Panc1 (cell line): ENCODE measurements around the gene NGF.

ENCODE experiments used
- TCF7L2 ChIP-seq: IDR thresholded peaks from 2 replicates; pipeline ENCODE4 v1.6.1; 2011; ENCODE audit warnings: mild to moderate bottlenecking, low read depth, low read length, inconsistent platforms
- TF ChIP-seq, protein P1 (sequence below): fragments of 450-650 bp; IDR thresholded peaks from 2 replicates; pipeline ENCODE4 v1.5.1; 2017; ENCODE audit warnings: mild to moderate bottlenecking

GRCh38 chr1:115295904-115296696, 41.9 kb downstream of the NGF start:
- TF ChIP-seq, protein P1, sequence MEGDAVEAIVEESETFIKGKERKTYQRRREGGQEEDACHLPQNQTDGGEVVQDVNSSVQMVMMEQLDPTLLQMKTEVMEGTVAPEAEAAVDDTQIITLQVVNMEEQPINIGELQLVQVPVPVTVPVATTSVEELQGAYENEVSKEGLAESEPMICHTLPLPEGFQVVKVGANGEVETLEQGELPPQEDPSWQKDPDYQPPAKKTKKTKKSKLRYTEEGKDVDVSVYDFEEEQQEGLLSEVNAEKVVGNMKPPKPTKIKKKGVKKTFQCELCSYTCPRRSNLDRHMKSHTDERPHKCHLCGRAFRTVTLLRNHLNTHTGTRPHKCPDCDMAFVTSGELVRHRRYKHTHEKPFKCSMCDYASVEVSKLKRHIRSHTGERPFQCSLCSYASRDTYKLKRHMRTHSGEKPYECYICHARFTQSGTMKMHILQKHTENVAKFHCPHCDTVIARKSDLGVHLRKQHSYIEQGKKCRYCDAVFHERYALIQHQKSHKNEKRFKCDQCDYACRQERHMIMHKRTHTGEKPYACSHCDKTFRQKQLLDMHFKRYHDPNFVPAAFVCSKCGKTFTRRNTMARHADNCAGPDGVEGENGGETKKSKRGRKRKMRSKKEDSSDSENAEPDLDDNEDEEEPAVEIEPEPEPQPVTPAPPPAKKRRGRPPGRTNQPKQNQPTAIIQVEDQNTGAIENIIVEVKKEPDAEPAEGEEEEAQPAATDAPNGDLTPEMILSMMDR: no peak
- TF ChIP-seq TCF7L2: no peak
